ENCODE results near the gene TET3. TPM values are rescaled to one million over a fixed set of nuclear protein-coding genes. Genes with fewer than 3 reads are reported as not detected.

The TET3 gene
- total RNA-seq, 1 donor from 2014 or later = 2.3 TPM

GRCh38 chr2:73985308-73986084 is 786 bp downstream of the TET3 start:
- H3K9me3 ChIP-seq (replicated peaks) = no peaks in the 10 kb centered on the region
- intact Hi-C loops (cut with micrococcal nuclease) = no loop called here
- H3K27me3 ChIP-seq (ENCODE audit: low read depth) = no peaks in the 10 kb centered on the region
- peaks cover 70% of the 10 kb centered on the region for H3K4me1 ChIP-seq
- peak; percentile 44 for DNase-seq
- no peak for TF ChIP-seq CTCF (IDR thresholded peaks at IDR 0.05; ENCODE audit: borderline replicate concordance)
- H3K27ac ChIP-seq (replicated peaks) = peak overlapping the region; percentile 63
- no peaks in the 10 kb centered on the region for H3K36me3 ChIP-seq
- peak overlapping the region; percentile 74 for H3K4me3 ChIP-seq

GRCh38 chr2:73986085-73986681 is 1.5 kb downstream of the TET3 start:
- H3K9me3 ChIP-seq (replicated peaks) = no peaks in the 10 kb centered on the region
- no peak for DNase-seq
- no peaks in the 10 kb centered on the region for H3K27me3 ChIP-seq (ENCODE audit: low read depth)
- H3K36me3 ChIP-seq = no peaks in the 10 kb centered on the region
- H3K4me3 ChIP-seq = peak overlapping the region; percentile 74
- intact Hi-C loops (cut with micrococcal nuclease) = no loop called here
- peak overlapping the region; percentile 63 for H3K27ac ChIP-seq (replicated peaks)
- H3K4me1 ChIP-seq = peaks cover 64% of the 10 kb centered on the region
- TF ChIP-seq CTCF (IDR thresholded peaks at IDR 0.05; ENCODE audit: borderline replicate concordance) = no peak

GRCh38 chr2:73987109-73987947 is 2.6 kb downstream of the TET3 start:
- H3K4me3 ChIP-seq = peak overlapping the region; percentile 74
- H3K9me3 ChIP-seq (replicated peaks) = no peaks in the 10 kb centered on the region
- intact Hi-C loops (cut with micrococcal nuclease) = no loop called here

GRCh38 chr2:73987948-73988700 is 3.4 kb downstream of the TET3 start:
- intact Hi-C loops (cut with micrococcal nuclease) = no loop called here
- peak overlapping the region; percentile 74 for H3K4me3 ChIP-seq
- no peak overlapping the region for H3K27ac ChIP-seq (replicated peaks)
- no peak for TF ChIP-seq CTCF (IDR thresholded peaks at IDR 0.05; ENCODE audit: borderline replicate concordance)
- H3K36me3 ChIP-seq = no peaks in the 10 kb centered on the region
- H3K4me1 ChIP-seq = peaks cover 46% of the 10 kb centered on the region
- H3K9me3 ChIP-seq (replicated peaks) = no peaks in the 10 kb centered on the region
- DNase-seq = no peak
- no peaks in the 10 kb centered on the region for H3K27me3 ChIP-seq (ENCODE audit: low read depth)

More at GRCh38 chr2:73987109-73987947, 2.6 kb downstream of the TET3 start:
- DNase-seq = peak; percentile 46
- H3K4me1 ChIP-seq = peaks cover 53% of the 10 kb centered on the region
- no peak overlapping the region for H3K27ac ChIP-seq (replicated peaks)
- no peaks in the 10 kb centered on the region for H3K36me3 ChIP-seq
- TF ChIP-seq CTCF (IDR thresholded peaks at IDR 0.05; ENCODE audit: borderline replicate concordance) = peak; percentile 46
- H3K27me3 ChIP-seq (ENCODE audit: low read depth) = no peaks in the 10 kb centered on the region

- no peak for TF ChIP-seq CTCF (IDR thresholded peaks at IDR 0.05; ENCODE audit: borderline replicate concordance)
- Histone ChIP-seq H3K9me3 (replicated peaks) (no peaks in the 10 kb centered on the region), H3K36me3 (no peaks in the 10 kb centered on the region), H3K27ac (replicated peaks) (no peak overlapping the region), H3K4me1 (peaks cover 35% of the 10 kb centered on the region), H3K27me3 (ENCODE audit: low read depth) (no peaks in the 10 kb centered on the region), H3K4me3 (no peak overlapping the region)
- intact Hi-C loops (cut with micrococcal nuclease) = no loop called here
- no peak for DNase-seq
Observed at GRCh38 chr2:73989972-73990371, 5.3 kb downstream of the TET3 start.

Measured in left ventricle myocardium inferior (tissue), 1 donor.